Gastrocnemius medialis (tissue), 4 donors: ENCODE data around the gene DLGAP5. TPM values are rescaled to one million over a fixed set of nuclear protein-coding genes. Genes with fewer than 3 reads are reported as not detected.

ENCODE experiments used
- ATAC-seq, 2 donors: fragments of 150-250 bp; one replicate each; pipeline ENCODE4 v1.9.1; 2016
- DNase-seq, 2 donors: peaks; one replicate each; pipeline ENCODE4 v3.0.0-alpha.2; 2019
- H3K27ac ChIP-seq, 4 donors: fragments of 200-600 bp; sonication (generic); 1 replicate in 1 of 4; 2 replicates in 3 of 4; pipeline ENCODE4 v1.5.1; 2016 to 2018; ENCODE audit warnings: mild to moderate bottlenecking in 2 of 4, moderate library complexity in 1 of 4
- H3K27me3 ChIP-seq, 3 donors: fragments of 200-600 bp; sonication (generic) in 2 of 3; 1 replicate in 1 of 3; 2 replicates in 2 of 3; pipeline versions ENCODE4 v1.5.1 to v1.6.0; 2016 to 2019; ENCODE audit warnings: mild to moderate bottlenecking in 1 of 3, moderate library complexity in 1 of 3
- H3K36me3 ChIP-seq, 2 donors: fragments of 200-600 bp; sonication (generic) in 1 of 2; one replicate each; pipeline ENCODE4 v1.5.1; 2017 to 2018
- H3K4me1 ChIP-seq, 2 donors: fragments of 200-600 bp; sonication (generic) in 1 of 2; one replicate each; pipeline ENCODE4 v1.5.1; 2016 to 2017; ENCODE audit warnings: mild to moderate bottlenecking in 2 of 2
- H3K4me3 ChIP-seq, 4 donors: fragments of 200-600 bp; sonication (generic) in 3 of 4; 1 replicate in 1 of 4; 2 replicates in 3 of 4; pipeline ENCODE4 v1.5.1; 2016 to 2019; ENCODE audit warnings: mild to moderate bottlenecking in 2 of 4
- H3K9me3 ChIP-seq, 3 donors: fragments of 200-600 bp; sonication (generic) in 2 of 3; 1 replicate in 1 of 3; 2 replicates in 2 of 3; pipeline ENCODE4 v1.5.1; 2016 to 2019
- POLR2A ChIP-seq, 2 donors: fragments of 450-650 bp; IDR thresholded peaks; one replicate each; pipeline ENCODE4 v1.6.1; 2017; ENCODE audit warnings: antibody characterized with exemption in 2 of 2, mild to moderate bottlenecking in 2 of 2, moderate library complexity in 2 of 2
- in situ Hi-C, 4 donors: fragments of 200-750 bp; cut with MboI; loops; one replicate each; pipeline versions ENCODE4 v1.15.0 to v1.8.0; 2017; ENCODE audit warnings: low sequenced_read_pairs in 4 of 4
- intact Hi-C: fragments of 100-400 bp; cut with DNase I; formaldehyde crosslinking; loops from one replicate; pipeline ENCODE4 v1.15.1; 2023; ENCODE audit warnings: low total_unique reads
- total RNA-seq, 4 donors: library from RNA; depleted of rRNA; stranded (reverse); fragments of >200 nt; gene quantifications; one replicate each; pipeline versions ENCODE4 v1.1.0 to v1.2.3, GENCODE V29; 2016
- TF ChIP-seq, protein P1 (sequence below), 5 experiments: fragments of 450-650 bp in 3 of 5; fragments of 200-600 bp in 2 of 5; sonication (generic) in 2 of 5; IDR thresholded peaks in 4 of 5; conservative IDR thresholded peaks in 1 of 5; 1 replicate in 4 of 5; 2 replicates in 1 of 5; pipeline ENCODE4 v1.5.1; 2016 to 2019; ENCODE audit warnings: antibody characterized with exemption in 5 of 5, mild to moderate bottlenecking in 3 of 5, moderate library complexity in 3 of 5

The DLGAP5 gene
- total RNA-seq, 4 donors from 2014 or later, result not detected

DNA sequence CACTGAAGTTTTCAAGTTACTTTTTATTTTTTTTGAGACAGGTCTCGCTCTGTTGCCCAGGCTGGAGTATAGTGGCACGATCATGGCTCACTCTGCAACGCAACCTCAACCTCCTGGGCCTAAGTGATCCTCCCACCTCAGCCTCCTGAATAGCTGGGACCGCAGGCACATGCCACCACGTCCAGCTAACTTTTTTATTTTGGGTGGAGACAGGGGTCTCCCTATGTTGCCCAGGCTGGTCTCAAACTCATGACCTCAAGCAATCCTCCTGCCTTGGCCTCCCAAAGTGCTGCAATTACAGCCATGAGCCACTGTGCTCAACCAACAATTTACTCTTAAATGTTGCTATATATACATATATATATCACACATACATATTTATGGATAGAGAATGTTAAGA lies 89.7 kb downstream of the DLGAP5 start:
- in situ Hi-C loops, result no loop called here
- ATAC-seq (no peak), DNase-seq (no peak)
- H3K27me3 ChIP-seq, result no peaks in the 10 kb centered on the region
- TF ChIP-seq, protein P1, sequence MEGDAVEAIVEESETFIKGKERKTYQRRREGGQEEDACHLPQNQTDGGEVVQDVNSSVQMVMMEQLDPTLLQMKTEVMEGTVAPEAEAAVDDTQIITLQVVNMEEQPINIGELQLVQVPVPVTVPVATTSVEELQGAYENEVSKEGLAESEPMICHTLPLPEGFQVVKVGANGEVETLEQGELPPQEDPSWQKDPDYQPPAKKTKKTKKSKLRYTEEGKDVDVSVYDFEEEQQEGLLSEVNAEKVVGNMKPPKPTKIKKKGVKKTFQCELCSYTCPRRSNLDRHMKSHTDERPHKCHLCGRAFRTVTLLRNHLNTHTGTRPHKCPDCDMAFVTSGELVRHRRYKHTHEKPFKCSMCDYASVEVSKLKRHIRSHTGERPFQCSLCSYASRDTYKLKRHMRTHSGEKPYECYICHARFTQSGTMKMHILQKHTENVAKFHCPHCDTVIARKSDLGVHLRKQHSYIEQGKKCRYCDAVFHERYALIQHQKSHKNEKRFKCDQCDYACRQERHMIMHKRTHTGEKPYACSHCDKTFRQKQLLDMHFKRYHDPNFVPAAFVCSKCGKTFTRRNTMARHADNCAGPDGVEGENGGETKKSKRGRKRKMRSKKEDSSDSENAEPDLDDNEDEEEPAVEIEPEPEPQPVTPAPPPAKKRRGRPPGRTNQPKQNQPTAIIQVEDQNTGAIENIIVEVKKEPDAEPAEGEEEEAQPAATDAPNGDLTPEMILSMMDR (IDR thresholded peaks at IDR 0.05 in 4 of 5, conservative IDR thresholded peaks at IDR 0.05 in 1 of 5), result no peak
- TF ChIP-seq POLR2A (IDR thresholded peaks at IDR 0.05), result no peak
- H3K36me3 ChIP-seq, result no peaks in the 10 kb centered on the region
- H3K27ac ChIP-seq, result peak overlapping the region; percentile 83 to 90 (median 88)
- no peaks in the 10 kb centered on the region for H3K9me3 ChIP-seq
- intact Hi-C loops, result loop anchor here (2.0 kb wide), 1 partner anchor 27 kb away; the partner anchor contains the start of gene LGALS3
- no peak overlapping the region for H3K4me3 ChIP-seq
- H3K4me1 ChIP-seq, result peaks cover 16 to 62% of the 10 kb centered on the region in 2 donors

- DNase-seq, result no peak
- H3K27me3 ChIP-seq, result no peaks in the 10 kb centered on the region
- intact Hi-C loops, result loop anchor here (2.0 kb wide), 1 partner anchor 29 kb away; the partner anchor contains the start of gene LGALS3
- TF ChIP-seq POLR2A (IDR thresholded peaks at IDR 0.05), result no peak
- TF ChIP-seq, protein P1 (IDR thresholded peaks at IDR 0.05 in 4 of 5, conservative IDR thresholded peaks at IDR 0.05 in 1 of 5), result no peak
- peak overlapping the region; percentile 54 to 86 (median 71) for H3K27ac ChIP-seq
- H3K36me3 ChIP-seq, result no peaks in the 10 kb centered on the region
- in situ Hi-C loops, result loop anchor here in 1 of 4 donors (25.0 kb wide), 1 partner anchor 338 kb away; the partner anchor contains the start of gene TBPL2
- ATAC-seq, result peak; percentile 35 to 43
- H3K9me3 ChIP-seq, result no peaks in the 10 kb centered on the region
- H3K4me1 ChIP-seq, result peaks cover 12 to 58% of the 10 kb centered on the region in 2 donors
- H3K4me3 ChIP-seq, result no peak overlapping the region
Measured at GRCh38 chr14:55099756-55100155, 91.6 kb downstream of the DLGAP5 start.

GRCh38 chr14:55098561-55098898 lies 92.9 kb downstream of the DLGAP5 start:
- intact Hi-C loops, result no loop called here
- no peak for DNase-seq
- Histone ChIP-seq H3K27ac (peak overlapping the region; percentile 17 to 86 (median 71)), H3K27me3 (no peaks in the 10 kb centered on the region), H3K4me3 (no peak overlapping the region), H3K9me3 (no peaks in the 10 kb centered on the region), H3K36me3 (no peaks in the 10 kb centered on the region), H3K4me1 (peaks cover 5 to 47% of the 10 kb centered on the region in 2 donors)
- in situ Hi-C loops, result loop anchor here in 1 of 4 donors (25.0 kb wide), 1 partner anchor 339 kb away; the partner anchor contains the start of gene TBPL2
- no peak for ATAC-seq
- TF ChIP-seq, protein P1 (IDR thresholded peaks at IDR 0.05 in 4 of 5, conservative IDR thresholded peaks at IDR 0.05 in 1 of 5), result no peak
- no peak for TF ChIP-seq POLR2A (IDR thresholded peaks at IDR 0.05)

Other genes with a start within 250 kb of the DLGAP5 start
- 1 to 10 TPM in 2 of 4 donors, under 1 TPM in 2; 0.72 to 1.2 (median 1.0) TPM for gene WDHD1, start 164.5 kb downstream of the DLGAP5 start, total RNA-seq
- 10 to 100 TPM in 3 of 4 donors, 1 to 10 TPM in 1; 9.7 to 19.3 (median 14.3) TPM for gene SOCS4, start 164.3 kb downstream of the DLGAP5 start, total RNA-seq
- 10 to 100 TPM; 49.9 to 91.4 (median 68.0) TPM for gene MAPK1IP1L, start 139.9 kb downstream of the DLGAP5 start, total RNA-seq
- gene LGALS3, start 62.3 kb downstream of the DLGAP5 start, total RNA-seq, result 100 to 1,000 TPM in 1 of 4 donors, 10 to 100 TPM in 3; 68.0 to 124 (median 80.6) TPM
- gene FBXO34, start 79.8 kb upstream of the DLGAP5 start, total RNA-seq, result 10 to 100 TPM; 26.2 to 55.9 (median 40.7) TPM
- 10 to 100 TPM; 12.6 to 20.0 (median 15.6) TPM for gene ATG14, start 220.2 kb upstream of the DLGAP5 start, total RNA-seq
- not detected for gene TBPL2, start 249.0 kb upstream of the DLGAP5 start, total RNA-seq